GM23338 (cell line): Measurements from ENCODE around the gene EPHA3.

Experiments used
- EZH2 ChIP-seq: fragments of 200-600 bp; sonication (generic); IDR thresholded peaks from one replicate; pipeline ENCODE4 v1.8.0; 2017; ENCODE audit warnings: antibody characterized with exemption, mild to moderate bottlenecking, low read depth; ENCODE audit not compliant: unreplicated experiment
- EZH2phosphoT487 ChIP-seq: fragments of 200-600 bp; sonication (generic); IDR thresholded peaks from one replicate; pipeline ENCODE4 v1.8.1; 2018; ENCODE audit warnings: antibody characterized with exemption; ENCODE audit not compliant: unreplicated experiment
- JUNB ChIP-seq: IDR thresholded peaks from one replicate; pipeline ENCODE4 v1.6.1; 2016; ENCODE audit warnings: antibody characterized with exemption; ENCODE audit not compliant: unreplicated experiment
- POLR2AphosphoS5 ChIP-seq: IDR thresholded peaks from 2 replicates; pipeline ENCODE4 v1.6.1; 2016; ENCODE audit warnings: antibody characterized with exemption, low read depth
- ZNF331 ChIP-seq: fragments of 250-450 bp; sonication (Bioruptor Pico); IDR thresholded peaks from 2 replicates; pipeline ENCODE4 v1.5.0; 2020; ENCODE audit warnings: low read depth, mild to moderate bottlenecking, moderate library complexity
- TF ChIP-seq, protein P1 (sequence below): IDR thresholded peaks from one replicate; pipeline ENCODE4 v1.6.1; 2018; ENCODE audit warnings: antibody characterized with exemption; ENCODE audit not compliant: unreplicated experiment
- TF ChIP-seq, protein P2 (sequence below), 2 experiments: fragments of 200-600 bp in 1 of 2; sonication (generic) in 1 of 2; conservative IDR thresholded peaks; 2 replicates each; pipeline versions ENCODE4 v1.5.1 to v1.6.1; 2016 to 2017; ENCODE audit warnings: antibody characterized with exemption in 2 of 2, low read depth in 2 of 2, mild to moderate bottlenecking in 2 of 2, moderate library complexity in 1 of 2
- TF ChIP-seq, protein P3 (sequence below): fragments of 250-450 bp; sonication (Bioruptor Pico); IDR thresholded peaks from 2 replicates; pipeline ENCODE4 v1.5.0; 2020; ENCODE audit warnings: mild to moderate bottlenecking, moderate library complexity

DNA sequence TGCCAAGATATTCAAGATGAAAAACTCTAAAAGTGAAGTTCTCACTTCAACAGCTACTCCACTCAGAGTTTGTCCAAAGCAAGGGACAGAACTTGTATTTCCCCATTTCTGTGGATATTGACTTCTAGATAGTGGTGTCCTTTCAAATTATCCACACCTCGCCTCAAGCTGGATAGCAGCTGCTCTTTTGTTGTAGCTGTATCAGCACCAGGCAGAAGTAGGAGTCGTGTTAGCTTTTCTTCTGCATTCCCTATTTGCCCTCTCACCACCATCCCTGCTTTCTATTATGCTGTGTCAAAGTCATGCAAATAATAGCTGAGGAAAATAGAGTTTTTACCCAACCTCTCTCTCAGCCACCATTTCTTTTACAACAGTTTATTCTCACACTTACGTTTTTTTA lies 303.8 kb downstream of the EPHA3 start:
- TF ChIP-seq, protein P1, sequence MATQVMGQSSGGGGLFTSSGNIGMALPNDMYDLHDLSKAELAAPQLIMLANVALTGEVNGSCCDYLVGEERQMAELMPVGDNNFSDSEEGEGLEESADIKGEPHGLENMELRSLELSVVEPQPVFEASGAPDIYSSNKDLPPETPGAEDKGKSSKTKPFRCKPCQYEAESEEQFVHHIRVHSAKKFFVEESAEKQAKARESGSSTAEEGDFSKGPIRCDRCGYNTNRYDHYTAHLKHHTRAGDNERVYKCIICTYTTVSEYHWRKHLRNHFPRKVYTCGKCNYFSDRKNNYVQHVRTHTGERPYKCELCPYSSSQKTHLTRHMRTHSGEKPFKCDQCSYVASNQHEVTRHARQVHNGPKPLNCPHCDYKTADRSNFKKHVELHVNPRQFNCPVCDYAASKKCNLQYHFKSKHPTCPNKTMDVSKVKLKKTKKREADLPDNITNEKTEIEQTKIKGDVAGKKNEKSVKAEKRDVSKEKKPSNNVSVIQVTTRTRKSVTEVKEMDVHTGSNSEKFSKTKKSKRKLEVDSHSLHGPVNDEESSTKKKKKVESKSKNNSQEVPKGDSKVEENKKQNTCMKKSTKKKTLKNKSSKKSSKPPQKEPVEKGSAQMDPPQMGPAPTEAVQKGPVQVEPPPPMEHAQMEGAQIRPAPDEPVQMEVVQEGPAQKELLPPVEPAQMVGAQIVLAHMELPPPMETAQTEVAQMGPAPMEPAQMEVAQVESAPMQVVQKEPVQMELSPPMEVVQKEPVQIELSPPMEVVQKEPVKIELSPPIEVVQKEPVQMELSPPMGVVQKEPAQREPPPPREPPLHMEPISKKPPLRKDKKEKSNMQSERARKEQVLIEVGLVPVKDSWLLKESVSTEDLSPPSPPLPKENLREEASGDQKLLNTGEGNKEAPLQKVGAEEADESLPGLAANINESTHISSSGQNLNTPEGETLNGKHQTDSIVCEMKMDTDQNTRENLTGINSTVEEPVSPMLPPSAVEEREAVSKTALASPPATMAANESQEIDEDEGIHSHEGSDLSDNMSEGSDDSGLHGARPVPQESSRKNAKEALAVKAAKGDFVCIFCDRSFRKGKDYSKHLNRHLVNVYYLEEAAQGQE, result no peak
- TF ChIP-seq, protein P2, sequence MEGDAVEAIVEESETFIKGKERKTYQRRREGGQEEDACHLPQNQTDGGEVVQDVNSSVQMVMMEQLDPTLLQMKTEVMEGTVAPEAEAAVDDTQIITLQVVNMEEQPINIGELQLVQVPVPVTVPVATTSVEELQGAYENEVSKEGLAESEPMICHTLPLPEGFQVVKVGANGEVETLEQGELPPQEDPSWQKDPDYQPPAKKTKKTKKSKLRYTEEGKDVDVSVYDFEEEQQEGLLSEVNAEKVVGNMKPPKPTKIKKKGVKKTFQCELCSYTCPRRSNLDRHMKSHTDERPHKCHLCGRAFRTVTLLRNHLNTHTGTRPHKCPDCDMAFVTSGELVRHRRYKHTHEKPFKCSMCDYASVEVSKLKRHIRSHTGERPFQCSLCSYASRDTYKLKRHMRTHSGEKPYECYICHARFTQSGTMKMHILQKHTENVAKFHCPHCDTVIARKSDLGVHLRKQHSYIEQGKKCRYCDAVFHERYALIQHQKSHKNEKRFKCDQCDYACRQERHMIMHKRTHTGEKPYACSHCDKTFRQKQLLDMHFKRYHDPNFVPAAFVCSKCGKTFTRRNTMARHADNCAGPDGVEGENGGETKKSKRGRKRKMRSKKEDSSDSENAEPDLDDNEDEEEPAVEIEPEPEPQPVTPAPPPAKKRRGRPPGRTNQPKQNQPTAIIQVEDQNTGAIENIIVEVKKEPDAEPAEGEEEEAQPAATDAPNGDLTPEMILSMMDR (conservative IDR thresholded peaks at IDR 0.05; ENCODE audit: low read depth in 2 of 2), result no peak
- TF ChIP-seq POLR2AphosphoS5, result no peak
- TF ChIP-seq EZH2, result no peak
- no peak for TF ChIP-seq EZH2phosphoT487
- TF ChIP-seq JUNB, result no peak
- TF ChIP-seq, protein P3, sequence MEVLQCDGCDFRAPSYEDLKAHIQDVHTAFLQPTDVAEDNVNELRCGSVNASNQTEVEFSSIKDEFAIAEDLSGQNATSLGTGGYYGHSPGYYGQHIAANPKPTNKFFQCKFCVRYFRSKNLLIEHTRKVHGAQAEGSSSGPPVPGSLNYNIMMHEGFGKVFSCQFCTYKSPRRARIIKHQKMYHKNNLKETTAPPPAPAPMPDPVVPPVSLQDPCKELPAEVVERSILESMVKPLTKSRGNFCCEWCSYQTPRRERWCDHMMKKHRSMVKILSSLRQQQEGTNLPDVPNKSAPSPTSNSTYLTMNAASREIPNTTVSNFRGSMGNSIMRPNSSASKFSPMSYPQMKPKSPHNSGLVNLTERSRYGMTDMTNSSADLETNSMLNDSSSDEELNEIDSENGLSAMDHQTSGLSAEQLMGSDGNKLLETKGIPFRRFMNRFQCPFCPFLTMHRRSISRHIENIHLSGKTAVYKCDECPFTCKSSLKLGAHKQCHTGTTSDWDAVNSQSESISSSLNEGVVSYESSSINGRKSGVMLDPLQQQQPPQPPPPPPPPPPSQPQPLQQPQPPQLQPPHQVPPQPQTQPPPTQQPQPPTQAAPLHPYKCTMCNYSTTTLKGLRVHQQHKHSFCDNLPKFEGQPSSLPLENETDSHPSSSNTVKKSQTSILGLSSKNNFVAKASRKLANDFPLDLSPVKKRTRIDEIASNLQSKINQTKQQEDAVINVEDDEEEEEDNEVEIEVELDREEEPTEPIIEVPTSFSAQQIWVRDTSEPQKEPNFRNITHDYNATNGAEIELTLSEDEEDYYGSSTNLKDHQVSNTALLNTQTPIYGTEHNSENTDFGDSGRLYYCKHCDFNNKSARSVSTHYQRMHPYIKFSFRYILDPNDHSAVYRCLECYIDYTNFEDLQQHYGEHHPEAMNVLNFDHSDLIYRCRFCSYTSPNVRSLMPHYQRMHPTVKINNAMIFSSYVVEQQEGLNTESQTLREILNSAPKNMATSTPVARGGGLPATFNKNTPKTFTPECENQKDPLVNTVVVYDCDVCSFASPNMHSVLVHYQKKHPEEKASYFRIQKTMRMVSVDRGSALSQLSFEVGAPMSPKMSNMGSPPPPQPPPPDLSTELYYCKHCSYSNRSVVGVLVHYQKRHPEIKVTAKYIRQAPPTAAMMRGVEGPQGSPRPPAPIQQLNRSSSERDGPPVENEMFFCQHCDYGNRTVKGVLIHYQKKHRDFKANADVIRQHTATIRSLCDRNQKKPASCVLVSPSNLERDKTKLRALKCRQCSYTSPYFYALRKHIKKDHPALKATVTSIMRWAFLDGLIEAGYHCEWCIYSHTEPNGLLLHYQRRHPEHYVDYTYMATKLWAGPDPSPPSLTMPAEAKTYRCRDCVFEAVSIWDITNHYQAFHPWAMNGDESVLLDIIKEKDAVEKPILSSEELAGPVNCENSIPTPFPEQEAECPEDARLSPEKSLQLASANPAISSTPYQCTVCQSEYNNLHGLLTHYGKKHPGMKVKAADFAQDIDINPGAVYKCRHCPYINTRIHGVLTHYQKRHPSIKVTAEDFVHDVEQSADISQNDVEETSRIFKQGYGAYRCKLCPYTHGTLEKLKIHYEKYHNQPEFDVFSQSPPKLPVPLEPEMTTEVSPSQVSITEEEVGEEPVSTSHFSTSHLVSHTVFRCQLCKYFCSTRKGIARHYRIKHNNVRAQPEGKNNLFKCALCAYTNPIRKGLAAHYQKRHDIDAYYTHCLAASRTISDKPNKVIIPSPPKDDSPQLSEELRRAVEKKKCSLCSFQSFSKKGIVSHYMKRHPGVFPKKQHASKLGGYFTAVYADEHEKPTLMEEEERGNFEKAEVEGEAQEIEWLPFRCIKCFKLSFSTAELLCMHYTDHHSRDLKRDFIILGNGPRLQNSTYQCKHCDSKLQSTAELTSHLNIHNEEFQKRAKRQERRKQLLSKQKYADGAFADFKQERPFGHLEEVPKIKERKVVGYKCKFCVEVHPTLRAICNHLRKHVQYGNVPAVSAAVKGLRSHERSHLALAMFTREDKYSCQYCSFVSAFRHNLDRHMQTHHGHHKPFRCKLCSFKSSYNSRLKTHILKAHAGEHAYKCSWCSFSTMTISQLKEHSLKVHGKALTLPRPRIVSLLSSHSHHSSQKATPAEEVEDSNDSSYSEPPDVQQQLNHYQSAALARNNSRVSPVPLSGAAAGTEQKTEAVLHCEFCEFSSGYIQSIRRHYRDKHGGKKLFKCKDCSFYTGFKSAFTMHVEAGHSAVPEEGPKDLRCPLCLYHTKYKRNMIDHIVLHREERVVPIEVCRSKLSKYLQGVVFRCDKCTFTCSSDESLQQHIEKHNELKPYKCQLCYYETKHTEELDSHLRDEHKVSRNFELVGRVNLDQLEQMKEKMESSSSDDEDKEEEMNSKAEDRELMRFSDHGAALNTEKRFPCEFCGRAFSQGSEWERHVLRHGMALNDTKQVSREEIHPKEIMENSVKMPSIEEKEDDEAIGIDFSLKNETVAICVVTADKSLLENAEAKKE (CRISPR knock-in tag), result no peak
- TF ChIP-seq ZNF331 (CRISPR knock-in tag), result no peak
